AG09319 (cell line): Measurements from ENCODE around the gene CFAP97D2.
"Not testable (repeated sequence)": the region's sequence is repeated elsewhere in the genome, so short reads cannot be mapped to it uniquely, and the experiment has no call there.

Source experiments
- DNase-seq: peaks from one replicate; pipeline ENCODE4 v3.0.0-alpha.2; 2010; ENCODE audit warnings: low read depth; ENCODE audit errors: extremely low read depth
- CTCF ChIP-seq: IDR thresholded peaks from 2 replicates; pipeline ENCODE4 v1.5.1; 2011; ENCODE audit warnings: low read depth, mild to moderate bottlenecking, inconsistent platforms, low read length, moderate library complexity

Gene CFAP97D2

GRCh38 chr13:114248011-114248410 is 69.0 kb downstream of the CFAP97D2 start:
- DNase-seq, result peak; percentile 19
- no peak for TF ChIP-seq CTCF

- no peak for TF ChIP-seq CTCF
- DNase-seq, result no peak
Measured at GRCh38 chr13:114249077-114249476, 70.0 kb downstream of the CFAP97D2 start.

GRCh38 chr13:114251639-114252440 is 72.8 kb downstream of the CFAP97D2 start:
- not testable (repeated sequence) for DNase-seq

DNA sequence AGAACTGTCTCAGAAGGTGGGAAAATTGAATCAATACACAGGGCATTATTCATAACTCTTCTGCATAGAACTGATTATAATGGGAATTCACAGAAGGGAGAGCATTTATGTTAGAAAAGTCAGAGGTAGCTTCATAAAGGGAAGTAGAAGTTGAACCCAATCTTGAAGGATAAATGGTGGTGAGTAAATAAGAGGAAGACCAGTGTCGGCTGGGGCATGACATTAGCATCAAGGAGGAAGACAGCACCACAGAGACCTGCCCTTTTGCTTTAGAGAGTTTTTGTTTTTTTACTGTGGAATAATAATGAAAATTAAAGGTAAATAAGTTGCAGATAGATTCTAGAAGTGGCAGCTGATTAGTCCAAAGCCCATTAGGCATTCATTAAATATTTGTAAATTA is 77.5 kb downstream of the CFAP97D2 start:
- no peak for TF ChIP-seq CTCF
- DNase-seq, result no peak

GRCh38 chr13:114257014-114257413 is 78.0 kb downstream of the CFAP97D2 start:
- no peak for TF ChIP-seq CTCF
- no peak for DNase-seq

DNA sequence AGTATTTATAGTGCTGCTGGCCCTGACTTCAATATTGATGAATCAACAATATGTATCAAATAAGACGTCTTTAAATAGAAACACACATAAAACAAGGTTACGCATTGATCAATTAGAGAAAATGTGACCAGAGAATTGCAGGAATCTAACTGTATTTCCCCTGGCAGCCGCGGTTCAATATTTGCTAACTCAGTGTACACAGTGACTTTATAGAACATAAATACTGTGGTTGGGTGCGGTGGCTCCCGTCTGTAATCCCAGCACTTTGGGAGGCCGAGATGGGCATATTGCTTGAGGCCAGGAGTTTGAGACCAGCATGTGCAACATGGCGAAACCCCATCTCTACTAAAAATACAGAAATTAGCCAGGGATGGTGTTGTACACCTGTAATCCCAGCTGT is 79.5 kb downstream of the CFAP97D2 start:
- TF ChIP-seq CTCF, result no peak
- DNase-seq, result no peak

DNA sequence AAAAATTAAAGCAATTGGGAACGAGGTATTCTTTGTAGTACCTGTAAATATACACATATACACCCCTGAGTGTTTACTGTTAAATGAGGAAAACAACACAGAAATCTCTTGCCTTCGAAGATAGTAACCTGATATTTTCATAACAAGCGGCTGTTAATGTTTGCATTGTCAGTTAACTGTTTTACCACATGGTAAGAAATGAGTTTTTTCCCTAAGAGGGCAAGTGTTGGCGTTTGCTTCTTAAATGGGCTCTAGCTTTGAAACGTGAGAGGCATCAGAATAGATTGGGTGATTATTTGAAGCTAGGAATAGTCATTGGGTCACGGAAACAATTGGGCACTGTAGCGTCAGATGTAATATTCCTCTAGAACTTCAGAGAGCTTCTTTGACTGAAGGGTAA is 80.3 kb downstream of the CFAP97D2 start:
- no peak for TF ChIP-seq CTCF
- DNase-seq, result no peak

GRCh38 chr13:114259974-114260373 is 80.9 kb downstream of the CFAP97D2 start:
- no peak for TF ChIP-seq CTCF
- no peak for DNase-seq
